IMR-90 (cell line): Measurements from ENCODE around the gene MNAT1. TPM values are rescaled to one million over a fixed set of nuclear protein-coding genes. Genes with fewer than 3 reads are reported as not detected.

Source experiments
- ATAC-seq: fragments of 200-7000 bp; cut with Tn5 transposase; 2 replicates; pipeline ENCODE4 v1.9.1; 2020; ENCODE audit warnings: low read depth, mild to moderate bottlenecking, moderate library complexity
- BruUV-seq: library from RNA; stranded (reverse); fragments of 400-500 nt; replicated peaks from 2 replicates; lab custom pipeline; 2021; lab: Mats Ljungman, UMichigan
- CTCF ChIA-PET: fragments of 300-600 bp; formaldehyde crosslinking; extraction: SDS; loops from one replicate; lab custom pipeline; 2021; ENCODE audit warnings: antibody characterized with exemption; lab: Yijun Ruan, JAX
- POLR2A ChIA-PET: fragments of 300-600 bp; sonication (Branson Sonifier 250); formaldehyde crosslinking; loops from one replicate; lab custom pipeline; 2022; ENCODE audit warnings: antibody characterized with exemption; ENCODE audit not compliant: unreplicated experiment; lab: Charles Lee
- DNase-seq: peaks from one replicate; pipeline ENCODE4 v3.0.0; 2013
- H2AFZ ChIP-seq: replicated peaks from 2 replicates; pipeline ENCODE3; 2013; ENCODE audit warnings: low read length, mild to moderate bottlenecking; ENCODE audit not compliant: poor library complexity
- H2AK5ac ChIP-seq: 2 replicates; pipeline ENCODE4 v1.6.1; 2013; ENCODE audit warnings: low read depth, low read length, inconsistent platforms
- H2AK9ac ChIP-seq: replicated peaks from 2 replicates; pipeline ENCODE3; 2013; ENCODE audit warnings: mild to moderate bottlenecking, low read depth, low read length, moderate library complexity; ENCODE audit not compliant: poor library complexity
- H2BK120ac ChIP-seq: 2 replicates; pipeline ENCODE4 v1.6.1; 2013; ENCODE audit warnings: low read depth, low read length, inconsistent platforms
- H2BK15ac ChIP-seq: 3 replicates; pipeline ENCODE4 v1.6.1; 2013; ENCODE audit warnings: low read depth, low read length, inconsistent platforms
- H2BK20ac ChIP-seq: 2 replicates; pipeline ENCODE4 v1.6.1; 2013; ENCODE audit warnings: low read depth, mild to moderate bottlenecking, inconsistent platforms, low read length, moderate library complexity
- H2BK5ac ChIP-seq: 2 replicates; pipeline ENCODE4 v1.6.1; 2013; ENCODE audit warnings: mild to moderate bottlenecking, low read depth, low read length, inconsistent platforms; ENCODE audit not compliant: poor library complexity, severe bottlenecking
- H3K14ac ChIP-seq: replicated peaks from 2 replicates; pipeline ENCODE4 v1.6.1; 2013; ENCODE audit warnings: low read depth, low read length, inconsistent platforms
- H3K18ac ChIP-seq: 2 replicates; pipeline ENCODE4 v1.6.1; 2013; ENCODE audit warnings: low read depth, low read length, control low read depth
- H3K23ac ChIP-seq: 2 replicates; pipeline ENCODE4 v1.6.1; 2013; ENCODE audit warnings: low read depth, low read length, inconsistent platforms
- H3K27ac ChIP-seq: 2 replicates; pipeline ENCODE4 v1.5.1; 2013; ENCODE audit warnings: mild to moderate bottlenecking, control low read depth, low read length; ENCODE audit not compliant: insufficient read depth
- H3K27me3 ChIP-seq: 2 replicates; pipeline ENCODE4 v1.6.1; 2013; ENCODE audit warnings: low read length; ENCODE audit not compliant: control insufficient read depth, insufficient read depth
- H3K36me3 ChIP-seq: 2 replicates; pipeline ENCODE4 v1.6.1; 2013; ENCODE audit warnings: low read length, mixed read lengths; ENCODE audit not compliant: control insufficient read depth, insufficient read depth
- H3K4ac ChIP-seq: 2 replicates; pipeline ENCODE4 v1.6.1; 2013; ENCODE audit warnings: low read depth, low read length, inconsistent platforms
- H3K4me1 ChIP-seq: 2 replicates; pipeline ENCODE4 v1.6.1; 2013; ENCODE audit warnings: low read length, mixed read lengths; ENCODE audit not compliant: control insufficient read depth, insufficient read depth
- H3K4me2 ChIP-seq: 2 replicates; pipeline ENCODE4 v1.6.1; 2013; ENCODE audit warnings: low read depth, mild to moderate bottlenecking, control low read depth, low read length, moderate library complexity
- H3K4me3 ChIP-seq: 2 replicates; pipeline ENCODE4 v1.5.1; 2013; ENCODE audit warnings: low read depth, mild to moderate bottlenecking, control low read depth, low read length, moderate library complexity; ENCODE audit not compliant: insufficient read depth
- H3K56ac ChIP-seq: 2 replicates; pipeline ENCODE4 v1.6.1; 2013; ENCODE audit warnings: low read length, inconsistent platforms; ENCODE audit not compliant: insufficient read depth; ENCODE audit errors: extremely low read depth
- H3K79me1 ChIP-seq, 2 experiments: 2 replicates each; pipeline ENCODE4 v1.6.1; 2013; ENCODE audit warnings: low read length in 2 of 2, inconsistent platforms in 1 of 2, low read depth in 1 of 2
- H3K9ac ChIP-seq: 2 replicates; pipeline ENCODE4 v1.6.1; 2013; ENCODE audit warnings: low read depth, low read length, control low read depth
- H3K9me1 ChIP-seq: 2 replicates; pipeline ENCODE4 v1.6.1; 2013; ENCODE audit warnings: low read length, inconsistent platforms; ENCODE audit not compliant: insufficient read depth
- H3K9me3 ChIP-seq: 2 replicates; pipeline ENCODE4 v1.6.1; 2013; ENCODE audit warnings: low read length; ENCODE audit not compliant: control insufficient read depth, insufficient read depth
- H4K20me1 ChIP-seq: 2 replicates; pipeline ENCODE4 v1.6.1; 2013; ENCODE audit warnings: low read length, inconsistent platforms; ENCODE audit not compliant: insufficient read depth
- H4K5ac ChIP-seq: 2 replicates; pipeline ENCODE4 v1.6.1; 2013; ENCODE audit warnings: mild to moderate bottlenecking, low read depth, low read length, control low read depth
- H4K8ac ChIP-seq, 2 experiments: 2 replicates each; pipeline ENCODE4 v1.6.1; 2013; ENCODE audit warnings: low read depth in 2 of 2, low read length in 2 of 2, control low read depth in 1 of 2, inconsistent platforms in 1 of 2
- H4K91ac ChIP-seq: 2 replicates; pipeline ENCODE4 v1.6.1; 2013; ENCODE audit warnings: low read depth, low read length, inconsistent platforms; ENCODE audit not compliant: insufficient read depth
- MAFK ChIP-seq: IDR thresholded peaks from 2 replicates; pipeline ENCODE4 v1.6.1; 2012; ENCODE audit warnings: low read depth, low read length, improper control_type of control experiment
- MAZ ChIP-seq: IDR thresholded peaks from 2 replicates; pipeline ENCODE4 v1.6.1; 2012; ENCODE audit warnings: low read depth, mild to moderate bottlenecking, low read length, improper control_type of control experiment, moderate library complexity, borderline replicate concordance
- SMC3 ChIP-seq: fragments of 150-350 bp; IDR thresholded peaks from 2 replicates; pipeline ENCODE4 v1.6.1; 2016; ENCODE audit warnings: low read depth, mild to moderate bottlenecking, antibody characterized with exemption, low read length, moderate library complexity
- WGBS, 2 experiments: methylation state at CpG; one replicate each; pipeline versions ENCODE4 v1.1.5 to v1.1.7; 2013; ENCODE audit warnings: missing lambda C conversion rate in 2 of 2; ENCODE audit not compliant: insufficient read length in 1 of 2; ENCODE audit errors: extremely low coverage in 2 of 2; 5-methylcytosine and 5-hydroxymethylcytosine counted together
- dilution Hi-C: fragments of 300-500 bp; cut with HindIII; formaldehyde crosslinking; loops from one replicate; pipeline ENCODE4 v1.14.3; 2018; ENCODE audit warnings: low sequenced_read_pairs; ENCODE audit not compliant: unreplicated experiment
- in situ Hi-C: fragments of 300-500 bp; cut with MboI; formaldehyde crosslinking; loops from 3 replicates; pipeline ENCODE4 v1.14.3; 2019; ENCODE audit warnings: low sequenced_read_pairs, inconsistent platforms, mixed read lengths
- intact Hi-C: fragments of 100-400 bp; cut with micrococcal nuclease; formaldehyde crosslinking; loops from 2 replicates; pipeline ENCODE4 v1.10.0; 2022
- polyA plus RNA-seq, 3 experiments: library from polyadenylated mRNA; depleted of rRNA; stranded (reverse); fragments of >200 nt; gene quantifications; 2 replicates each; pipeline ENCODE4 v1.2.3, GENCODE V29; 2012; ENCODE audit warnings: low replicate concordance in 1 of 3
- total RNA-seq: library from RNA; depleted of rRNA; stranded (reverse); fragments of >200 nt; gene quantifications from 2 replicates; pipeline ENCODE4 v1.2.3, GENCODE V29; 2012

Gene MNAT1
- total and polyA plus RNA-seq, 2 of the 4 experiments (the other 2 are of a cell fraction): 48.2 to 53.0 TPM

DNA sequence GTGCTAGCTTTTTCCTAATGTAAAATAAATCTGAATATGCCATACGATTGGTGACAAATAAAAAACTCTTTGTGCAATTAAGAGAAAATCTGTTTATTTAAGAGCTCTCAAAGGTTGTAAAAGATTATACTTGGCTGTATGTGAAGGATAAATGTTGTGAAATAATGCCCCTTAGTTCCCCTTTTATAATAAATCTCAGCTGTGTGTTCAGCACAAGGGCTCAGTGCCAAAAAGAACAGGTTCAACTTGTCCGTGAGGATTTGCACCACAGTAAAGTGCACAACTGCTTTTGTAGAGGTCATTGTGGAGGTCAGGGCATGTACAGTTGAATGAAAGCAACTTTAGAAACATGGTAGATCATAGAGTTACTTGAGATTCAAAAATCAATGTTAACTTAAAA is 127.7 kb downstream of the MNAT1 start:
- no TSS peak for BruUV-seq
- intact Hi-C loops: no loop called here

More for the DNA sequence above, 127.7 kb downstream of the MNAT1 start:
- no peak overlapping the region for H4K5ac ChIP-seq
- DNase-seq: no peak
- H3K79me1 ChIP-seq: peaks cover 8 to 18% of the 10 kb centered on the region in 2 experiments; a peak in 2 of 4 replicates
- no peaks in the 10 kb centered on the region for H3K36me3 ChIP-seq
- no peaks in the 10 kb centered on the region for H3K9me1 ChIP-seq
- H4K20me1 ChIP-seq: no peaks in the 10 kb centered on the region
- POLR2A ChIA-PET: no interaction called here
- CTCF ChIA-PET: no interaction called here
- no peak overlapping the region for H2AK5ac ChIP-seq
- no CpG with 5 or more reads among the region's 2 CpGs for WGBS, 2 experiments
- no peak overlapping the region for H2AFZ ChIP-seq
- H3K4ac ChIP-seq: no peak overlapping the region
- no peak overlapping the region for H3K23ac ChIP-seq
- no peak overlapping the region for H4K8ac ChIP-seq
- dilution Hi-C loops (no loop called here), in situ Hi-C loops (no loop called here)
- H2BK20ac ChIP-seq: no peak overlapping the region
- no peak overlapping the region for H3K14ac ChIP-seq
- H3K9me3 ChIP-seq: no peaks in the 10 kb centered on the region
- H3K4me3 ChIP-seq: no peak overlapping the region
- H3K9ac ChIP-seq: no peak overlapping the region
- no peak overlapping the region for H3K27ac ChIP-seq
- H2BK15ac ChIP-seq: no peak overlapping the region
- TF ChIP-seq MAFK (no peak), MAZ (no peak), SMC3 (no peak)
- H3K18ac ChIP-seq: no peak overlapping the region
- H3K4me2 ChIP-seq: no peak overlapping the region
- no peak overlapping the region for H3K56ac ChIP-seq
- H3K27me3 ChIP-seq: no peaks in the 10 kb centered on the region
- peaks cover 2% of the 10 kb centered on the region; the same call in 1 of the 2 replicates for H3K4me1 ChIP-seq
- ATAC-seq: no peak
- H2BK5ac ChIP-seq: no peak overlapping the region
- H4K91ac ChIP-seq: no peak overlapping the region
- H2BK120ac ChIP-seq: no peak overlapping the region
- no peak overlapping the region for H2AK9ac ChIP-seq
